NCI-H2227 (cell line): ENCODE results near the gene HOTAIR.

Experiments used
- DNase-seq: peaks from one replicate; lab custom pipeline; 2025; ENCODE audit not compliant: unreplicated experiment; lab: John Stamatoyannopoulos, UW

The HOTAIR gene

DNA sequence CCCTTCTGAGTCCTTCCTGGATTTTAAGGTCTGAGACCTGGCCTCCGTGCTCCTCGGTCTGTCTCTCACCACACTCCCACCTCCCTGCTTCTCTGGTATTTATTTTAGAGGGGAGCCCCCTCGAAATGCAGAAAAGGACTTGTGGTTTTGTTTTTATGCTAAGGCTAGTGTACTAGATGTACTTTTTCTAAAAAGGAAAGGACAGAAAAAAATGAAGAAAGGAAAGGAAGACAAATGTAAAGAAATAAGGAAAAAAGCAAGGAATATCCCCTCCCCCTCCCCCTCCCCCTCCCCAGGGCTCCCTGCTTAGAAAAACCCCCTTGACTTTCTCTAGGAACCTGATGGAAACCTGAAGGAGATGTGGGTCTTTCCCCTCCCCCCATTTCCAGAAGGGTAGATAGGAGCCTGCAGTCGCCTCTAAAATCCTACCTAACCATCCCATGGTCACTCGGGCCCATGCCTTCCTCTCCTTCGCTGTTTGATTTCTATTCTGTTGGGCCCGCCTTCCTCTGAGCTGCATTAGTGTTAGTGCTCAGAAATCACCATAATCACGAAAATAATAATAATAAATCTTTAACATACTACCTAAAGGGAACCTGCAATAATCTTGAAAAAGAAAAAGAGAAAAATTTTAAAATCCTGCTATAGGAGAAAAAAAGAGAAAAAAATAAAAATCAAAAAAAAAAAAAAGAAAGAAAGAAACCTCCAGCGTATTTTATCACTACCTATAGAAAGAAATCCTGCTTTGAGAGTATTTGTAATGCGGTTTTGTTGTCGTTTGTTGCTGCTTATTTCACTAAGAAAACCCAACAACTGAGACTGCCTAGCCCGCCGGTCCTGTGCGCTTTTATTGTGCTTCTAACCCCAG is 37.1 kb upstream of the HOTAIR start:
- DNase-seq: no peak

DNA sequence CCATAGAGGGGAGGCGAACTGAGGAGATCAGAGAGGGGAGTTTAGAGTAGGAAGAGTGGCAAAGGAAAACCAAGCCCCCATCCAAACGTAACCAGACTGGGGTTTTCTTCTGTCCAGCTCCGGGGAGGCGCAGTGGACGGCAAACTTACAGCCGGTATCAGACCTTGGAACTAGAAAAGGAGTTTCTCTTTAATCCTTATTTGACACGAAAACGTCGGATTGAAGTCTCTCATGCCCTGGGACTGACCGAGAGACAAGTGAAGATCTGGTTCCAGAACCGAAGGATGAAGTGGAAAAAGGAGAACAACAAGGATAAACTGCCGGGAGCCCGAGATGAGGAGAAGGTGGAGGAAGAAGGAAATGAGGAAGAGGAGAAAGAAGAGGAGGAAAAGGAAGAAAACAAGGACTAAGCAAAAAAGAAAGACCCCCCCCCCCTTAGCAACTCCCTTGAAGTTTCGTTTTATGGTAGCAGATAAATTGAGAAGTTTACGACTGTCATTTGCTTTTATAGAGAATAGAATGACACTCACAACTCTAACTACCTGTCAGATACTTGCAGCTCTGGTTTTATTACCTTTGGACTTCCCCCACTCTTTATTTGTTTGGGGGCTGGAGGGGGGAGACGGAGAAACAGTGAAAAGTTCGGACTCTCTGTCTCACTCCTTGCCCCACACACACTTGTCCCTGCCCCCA is 36.4 kb upstream of the HOTAIR start:
- DNase-seq: no peak

DNA sequence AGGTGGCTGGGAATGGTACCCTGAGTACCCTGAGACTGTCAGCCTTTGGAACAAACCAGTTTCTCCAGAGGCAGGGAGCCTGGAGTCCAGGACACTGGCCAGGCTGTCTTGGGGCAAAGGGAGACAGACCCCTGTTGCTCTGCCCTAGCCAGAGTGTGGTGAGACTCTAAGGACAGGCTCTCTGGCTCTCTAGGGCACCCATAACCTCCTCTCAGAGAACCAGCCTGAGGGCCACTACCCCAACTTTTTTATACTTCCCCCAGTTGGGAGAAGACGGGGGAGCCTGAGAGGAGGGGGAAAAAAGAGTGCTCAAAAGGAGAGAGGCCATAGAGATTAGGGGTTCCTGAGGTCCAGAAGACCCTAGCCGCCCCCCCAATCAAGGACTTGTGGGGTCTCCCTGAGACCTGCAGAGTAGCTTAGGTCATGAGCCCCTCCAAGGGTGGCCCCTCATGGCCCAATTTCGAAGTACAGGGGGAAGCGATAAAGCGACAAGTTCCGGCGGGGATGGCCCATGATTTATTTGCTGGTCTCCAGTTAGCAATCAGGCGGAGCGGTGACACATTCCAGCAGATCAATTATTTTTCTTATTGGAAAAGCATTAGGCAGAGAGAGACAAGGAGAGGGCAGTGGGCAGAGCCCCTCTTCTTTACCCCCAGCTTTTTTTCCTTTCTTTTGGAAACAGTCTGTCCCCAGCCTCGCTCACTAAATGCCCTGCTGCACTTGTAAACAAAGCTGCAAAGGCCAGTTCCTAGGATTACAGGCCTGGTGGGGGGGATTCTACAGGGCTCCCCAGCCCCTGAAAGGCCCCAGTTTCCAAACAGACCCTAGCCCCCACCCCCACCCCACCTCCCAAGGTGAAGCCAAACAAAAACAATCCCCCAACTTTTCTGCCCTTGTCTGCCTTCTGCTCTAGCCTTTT is 35.6 kb upstream of the HOTAIR start:
- no peak for DNase-seq

DNA sequence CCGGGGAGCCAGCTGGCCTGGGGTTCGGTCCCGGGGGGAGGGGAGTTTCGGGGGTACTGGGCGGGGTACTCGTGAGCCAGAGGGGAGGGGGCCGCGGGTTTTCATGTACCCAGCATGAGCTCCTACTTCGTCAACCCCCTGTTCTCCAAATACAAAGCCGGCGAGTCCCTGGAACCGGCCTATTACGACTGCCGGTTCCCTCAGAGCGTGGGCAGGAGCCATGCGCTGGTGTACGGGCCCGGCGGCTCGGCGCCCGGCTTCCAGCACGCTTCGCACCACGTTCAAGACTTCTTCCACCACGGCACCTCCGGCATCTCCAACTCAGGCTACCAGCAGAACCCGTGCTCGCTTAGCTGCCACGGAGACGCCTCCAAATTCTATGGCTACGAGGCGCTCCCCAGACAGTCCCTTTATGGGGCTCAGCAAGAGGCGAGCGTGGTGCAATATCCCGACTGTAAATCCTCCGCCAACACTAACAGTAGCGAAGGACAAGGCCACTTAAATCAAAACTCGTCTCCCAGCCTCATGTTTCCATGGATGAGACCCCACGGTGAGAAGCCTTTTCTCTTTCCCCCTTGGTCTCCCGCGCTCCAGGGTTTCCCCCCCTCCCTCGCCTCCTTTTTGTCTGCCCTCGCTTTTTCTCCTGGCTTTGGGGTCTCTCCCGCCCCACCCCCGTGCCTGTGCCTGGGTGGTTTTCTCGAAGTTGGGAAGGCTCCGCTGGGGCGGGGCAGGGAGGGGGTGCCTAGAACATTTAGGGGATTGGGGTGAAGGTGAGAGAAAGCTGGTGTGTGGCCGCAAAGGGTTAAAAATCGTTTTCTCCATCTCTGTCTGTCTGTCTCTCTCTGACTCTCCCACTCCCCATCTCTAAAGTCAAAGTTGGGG is 34.7 kb upstream of the HOTAIR start:
- DNase-seq: peak; percentile 27

DNA sequence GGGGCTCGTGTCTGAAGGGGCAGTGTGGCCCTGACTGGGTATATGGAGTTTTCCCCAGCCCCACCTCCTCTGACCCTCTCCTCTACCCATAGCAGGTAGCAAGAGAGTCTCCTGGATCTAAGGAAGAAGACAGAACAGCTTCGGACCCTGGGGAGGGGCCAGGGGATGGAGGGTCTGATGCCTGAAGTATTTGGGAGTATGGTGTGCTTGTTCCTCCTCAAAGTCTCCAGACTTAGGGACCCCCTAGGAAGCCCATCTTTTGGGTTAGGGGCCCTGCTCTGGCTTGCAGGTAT is 33.5 kb upstream of the HOTAIR start:
- no peak for DNase-seq

DNA sequence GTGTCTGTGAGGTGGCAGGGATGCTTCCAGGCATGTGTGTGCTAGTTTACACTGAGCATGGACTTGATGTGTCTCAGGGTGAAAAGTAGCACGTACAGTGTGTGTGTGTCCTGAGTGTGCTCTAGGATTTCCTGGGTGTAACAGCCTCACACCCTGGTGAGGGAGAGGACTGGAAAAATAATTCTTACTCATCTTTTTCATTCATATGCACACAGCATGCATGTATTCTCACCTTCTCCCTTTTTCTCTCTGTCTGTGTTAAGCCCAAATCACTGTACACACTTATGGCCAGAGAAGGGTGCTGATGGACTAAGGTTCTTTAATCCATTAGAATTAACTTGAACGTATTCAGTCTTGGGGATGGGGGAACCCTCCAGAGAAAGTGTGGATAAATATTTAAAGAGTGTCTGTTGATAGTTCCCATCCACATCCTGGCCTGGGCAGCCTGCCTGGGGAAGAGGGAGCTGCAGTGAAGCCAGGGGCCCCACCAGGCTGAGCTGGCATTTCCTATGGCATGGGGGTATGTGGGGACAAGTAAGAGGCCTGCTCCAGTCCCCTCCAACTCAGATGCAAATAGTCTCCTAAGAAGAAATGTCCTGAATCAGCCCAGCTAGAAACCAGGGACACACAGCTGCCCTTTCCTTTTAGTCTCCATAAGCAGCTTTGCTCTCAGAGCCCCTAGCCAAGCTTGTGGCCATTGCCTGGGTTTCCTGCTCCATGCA is 32.9 kb upstream of the HOTAIR start:
- no peak for DNase-seq

DNA sequence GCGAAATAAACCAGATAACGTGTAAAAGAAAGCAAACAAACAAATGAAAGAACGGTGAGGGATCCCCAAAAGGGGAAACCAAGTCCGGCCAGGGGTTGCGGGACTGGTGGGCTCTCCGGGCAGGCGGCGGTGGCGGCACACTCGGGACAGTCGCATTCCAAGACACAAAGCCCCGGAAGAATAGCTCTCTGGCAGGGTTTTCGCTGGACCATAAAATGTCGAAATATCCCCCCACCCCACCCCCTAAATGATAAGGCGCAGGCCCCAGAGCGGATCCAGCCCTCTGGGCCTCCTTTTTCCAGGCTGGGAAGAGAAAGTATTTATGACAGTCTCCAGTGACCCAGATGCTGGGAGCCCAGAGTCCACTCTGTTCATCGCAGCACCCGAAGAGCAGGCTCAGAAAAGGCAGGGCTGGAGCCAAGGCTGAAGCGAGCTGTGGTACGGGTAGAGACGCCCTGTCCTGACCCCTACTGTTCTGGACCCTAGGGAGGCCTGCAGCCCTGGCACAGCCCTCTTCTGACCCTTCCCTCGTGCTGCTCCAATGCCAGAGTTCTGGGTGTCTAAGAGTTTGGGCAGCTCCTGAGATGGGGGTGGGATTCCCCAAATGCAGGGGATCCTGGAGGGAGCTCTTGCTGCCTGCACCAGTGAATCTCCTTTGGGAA is 31.9 kb upstream of the HOTAIR start:
- no peak for DNase-seq

DNA sequence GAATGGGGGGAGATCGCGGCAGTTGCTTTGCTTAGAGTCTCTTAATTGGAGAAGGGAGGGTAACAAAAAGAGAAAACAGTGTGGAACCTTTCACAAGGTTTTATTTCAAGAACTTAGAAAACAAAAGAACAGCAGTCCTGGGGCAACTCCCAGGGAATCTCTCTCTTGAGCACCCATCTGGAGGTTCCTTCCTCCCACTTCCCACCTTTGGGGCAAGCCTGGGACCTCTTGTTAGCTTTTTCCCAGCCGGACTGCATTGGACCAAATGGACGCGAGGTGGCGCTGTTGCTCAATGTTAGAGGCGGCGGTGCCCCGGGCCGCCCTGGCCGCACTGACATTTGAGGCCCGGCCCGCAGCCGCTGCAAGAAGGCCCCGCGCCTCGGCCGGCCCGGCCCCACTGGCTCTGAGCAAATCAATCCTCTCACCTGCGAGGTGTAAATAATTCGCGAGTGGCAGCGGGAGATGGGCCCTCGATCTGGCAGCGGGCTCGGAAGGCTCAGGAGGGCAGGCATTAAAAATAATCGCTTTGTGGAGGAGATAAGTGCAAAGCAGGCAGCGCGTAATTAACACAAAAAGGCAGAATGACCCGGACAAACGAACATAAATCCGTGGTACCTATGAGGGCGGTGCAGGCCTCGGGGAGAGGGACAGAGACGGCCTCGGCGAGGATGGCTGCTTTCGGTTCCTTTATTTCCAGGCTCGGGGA is 31.3 kb upstream of the HOTAIR start:
- peak; percentile 82 for DNase-seq

DNA sequence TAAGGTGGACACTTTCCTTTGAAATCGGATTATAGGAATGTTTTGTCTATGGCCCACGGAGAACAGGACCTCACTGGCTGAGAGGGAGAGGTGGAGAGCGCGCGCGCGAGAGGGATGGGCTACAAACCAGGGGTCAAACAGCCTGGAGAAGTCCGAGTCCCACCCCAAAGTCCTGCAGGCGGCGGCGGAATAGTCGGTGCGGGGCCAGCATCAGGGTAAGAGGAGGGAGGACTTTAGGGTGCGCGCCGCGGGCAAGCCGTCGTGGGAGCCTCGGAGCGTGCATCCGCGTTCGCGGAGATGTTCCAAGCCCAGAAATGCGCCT is 30.7 kb upstream of the HOTAIR start:
- DNase-seq: no peak

DNA sequence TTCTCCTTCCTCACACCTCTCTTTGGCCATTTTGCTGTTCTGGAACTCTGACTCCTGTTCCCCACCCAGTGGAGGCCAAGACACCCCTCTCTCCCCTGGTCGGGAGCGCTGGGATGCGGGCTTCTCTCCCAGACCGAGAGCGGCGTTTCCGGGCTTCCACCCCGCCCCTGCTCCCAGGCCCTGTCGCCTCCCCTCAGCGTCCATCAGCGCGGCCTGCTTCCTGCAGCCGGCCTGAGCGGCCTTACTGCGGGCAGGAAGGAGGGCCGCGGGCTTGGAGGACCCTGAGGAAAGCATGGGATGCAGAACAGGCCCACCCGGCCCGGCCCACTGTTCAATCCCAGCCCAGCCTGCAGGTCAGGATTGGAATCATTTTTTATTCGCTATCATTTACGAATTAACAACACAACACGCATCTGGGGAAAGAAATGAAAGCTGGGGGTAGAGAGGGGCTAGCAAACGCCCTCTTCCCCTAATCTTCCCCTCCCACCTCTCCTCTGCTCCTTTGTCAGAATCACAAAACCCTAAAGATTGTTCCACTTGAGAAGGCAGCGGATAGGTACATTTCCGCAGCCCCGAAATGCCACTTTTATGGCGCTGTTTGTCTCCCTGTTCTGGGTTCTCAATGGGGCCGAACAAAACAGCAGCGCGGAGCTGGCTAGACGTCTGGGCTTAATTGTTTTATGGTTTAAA is 30.2 kb upstream of the HOTAIR start:
- no peak for DNase-seq

DNA sequence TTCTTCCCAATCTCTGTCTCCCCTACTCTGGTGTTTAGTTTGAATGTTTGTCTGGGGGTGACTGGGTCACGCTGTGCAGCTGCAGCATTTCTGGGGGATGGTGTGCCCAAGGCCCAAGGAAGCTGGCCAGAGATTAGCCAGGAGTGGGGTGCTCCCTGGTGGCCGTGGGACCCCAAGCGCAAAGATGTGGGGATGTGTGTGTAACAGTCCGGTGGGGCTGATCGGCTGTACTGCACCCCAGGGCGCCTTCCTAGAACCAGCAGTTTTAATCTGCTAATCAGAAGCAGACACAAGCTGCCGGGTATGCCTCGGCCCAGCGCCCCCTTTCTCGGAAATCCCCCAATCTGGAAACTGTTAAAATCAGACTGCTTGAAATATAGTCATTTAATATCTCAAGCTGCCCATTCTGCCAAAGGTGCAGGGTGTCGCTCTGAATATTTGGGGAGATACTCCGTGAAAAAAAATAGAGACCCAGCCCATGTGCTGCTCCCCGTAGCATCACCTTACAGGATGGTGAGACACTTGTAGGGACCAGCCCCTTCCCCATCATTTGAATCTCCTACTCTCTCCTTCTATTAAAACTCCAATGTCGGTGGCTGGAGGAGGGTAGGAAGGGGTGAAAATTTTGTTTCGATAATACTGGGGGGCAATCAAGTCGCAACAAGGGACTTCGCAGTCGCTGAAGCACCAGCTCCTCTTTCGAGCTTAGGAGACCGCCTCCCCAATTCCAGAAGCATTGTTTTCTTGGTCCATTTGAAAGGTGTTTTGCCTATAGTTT is 29.5 kb upstream of the HOTAIR start:
- no peak for DNase-seq

DNA sequence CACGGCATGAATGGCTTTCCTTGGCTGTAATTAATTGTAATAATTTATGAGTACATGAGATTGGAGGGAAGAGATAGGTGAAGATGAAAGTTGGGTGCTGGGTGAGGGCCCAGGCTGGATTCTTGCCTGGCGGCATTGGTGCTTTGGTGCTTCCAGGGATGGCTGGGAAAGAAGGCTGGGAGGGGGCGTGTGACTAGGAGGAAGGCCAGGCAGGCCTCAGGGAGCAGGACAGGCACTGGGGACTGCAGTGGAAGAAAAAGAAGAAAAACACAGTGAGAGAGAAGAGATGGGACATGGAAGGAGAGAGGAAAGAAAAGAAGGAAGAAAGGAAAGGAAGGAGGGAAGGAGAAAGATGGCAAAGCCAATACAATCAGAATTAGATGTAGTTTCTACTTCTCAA is 28.9 kb upstream of the HOTAIR start:
- DNase-seq: no peak

DNA sequence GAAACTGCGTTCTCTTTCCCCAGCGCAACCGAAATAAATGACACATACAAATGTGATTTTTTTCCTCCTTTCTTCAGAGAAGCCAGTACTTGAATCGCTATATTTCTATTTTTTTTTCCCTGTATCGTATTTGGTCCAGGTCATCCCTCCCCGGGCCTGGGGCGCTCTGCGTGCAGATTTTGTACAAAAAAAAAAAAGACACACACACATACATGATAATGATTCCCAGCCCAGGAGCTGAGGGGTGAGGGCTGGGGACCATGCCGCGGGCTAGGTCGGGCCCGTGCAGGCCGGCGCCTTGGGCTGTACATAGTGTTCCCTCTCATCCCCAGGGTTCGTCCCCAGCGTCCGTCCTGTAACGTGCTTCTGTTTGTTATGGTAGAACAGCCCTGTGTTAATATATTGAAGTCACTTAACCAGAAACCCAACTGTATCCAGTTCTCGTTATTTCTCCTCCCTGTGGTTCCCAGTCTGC is 28.2 kb upstream of the HOTAIR start:
- DNase-seq: no peak

DNA sequence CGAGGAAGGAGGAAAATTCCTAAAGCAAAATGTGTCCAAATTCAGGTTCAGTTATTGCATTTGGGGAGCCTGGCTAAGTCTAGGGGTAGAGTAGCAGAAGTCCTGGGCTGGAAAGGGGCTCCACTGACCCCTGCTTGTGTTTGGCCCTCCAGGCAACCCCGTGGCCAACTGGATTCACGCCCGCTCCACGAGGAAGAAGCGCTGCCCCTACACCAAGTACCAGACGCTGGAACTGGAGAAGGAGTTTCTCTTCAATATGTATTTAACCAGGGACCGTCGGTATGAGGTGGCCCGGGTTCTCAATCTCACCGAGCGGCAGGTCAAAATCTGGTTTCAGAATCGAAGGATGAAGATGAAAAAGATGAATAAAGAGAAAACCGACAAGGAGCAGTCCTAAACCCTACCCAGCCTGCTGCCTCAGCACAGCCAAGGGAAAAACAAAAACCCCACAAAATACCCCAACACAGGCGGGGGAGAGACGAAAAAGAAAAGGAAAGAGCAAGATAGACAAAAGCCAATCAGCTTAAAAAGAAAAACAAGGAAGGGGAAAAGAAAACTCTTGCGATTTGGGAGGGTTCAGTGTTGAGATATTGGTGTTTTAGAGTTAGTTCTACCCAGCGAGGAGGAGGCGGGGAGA is 27.6 kb upstream of the HOTAIR start:
- no peak for DNase-seq

DNA sequence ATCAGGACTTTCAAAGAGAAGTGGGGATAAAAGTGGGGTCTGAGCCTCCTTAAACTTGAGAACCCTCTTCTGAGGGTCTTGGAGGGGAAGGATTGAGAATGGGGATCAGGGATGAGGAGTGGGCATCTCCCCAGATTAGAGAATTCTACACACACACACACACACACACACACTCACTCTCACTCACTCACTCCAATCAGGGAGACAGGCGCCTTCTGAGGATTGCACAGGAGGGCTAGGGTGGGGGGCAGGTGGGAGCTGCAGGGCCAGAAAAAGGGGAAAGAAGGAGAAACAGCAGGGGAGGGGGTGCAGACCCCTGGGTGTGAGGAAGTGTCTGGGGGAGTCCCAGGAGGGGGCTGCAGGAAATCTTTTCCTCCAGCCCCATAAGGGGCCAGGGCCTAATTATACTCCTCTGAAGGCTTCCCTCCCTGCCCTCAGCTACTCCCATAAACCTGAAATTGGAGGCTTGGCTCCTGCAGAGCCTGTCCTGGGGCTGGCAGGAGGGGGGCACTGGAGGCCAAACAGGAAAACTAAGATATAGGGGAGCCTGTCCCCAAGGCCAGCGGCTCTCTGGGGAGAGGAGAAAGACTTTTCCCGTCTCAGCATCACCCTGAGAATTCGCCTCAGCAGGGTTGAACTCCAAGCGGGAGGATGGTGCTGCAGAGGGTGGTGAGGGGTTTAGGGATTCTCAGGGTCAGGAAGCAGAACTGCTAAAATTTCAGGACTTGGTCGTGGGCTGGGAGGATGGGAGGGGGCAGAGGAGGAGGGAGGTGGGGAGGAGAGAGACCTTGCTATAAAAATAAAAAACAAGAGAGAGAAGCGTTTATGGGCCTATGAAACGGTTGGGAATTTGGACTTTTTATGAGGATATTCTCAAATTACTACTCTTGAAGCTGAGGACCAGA is 26.8 kb upstream of the HOTAIR start:
- no peak for DNase-seq
